NCI-H2029 treated with DMSO at 0.1 percent for 48 hours (cell line): ENCODE results near the gene GPSM1.
A peak's percentile ranks its signal among the peaks of the same experiment; 100 is the strongest.
"Not testable (repeated sequence)": the region's sequence is repeated elsewhere in the genome, so short reads cannot be mapped to it uniquely, and the experiment has no call there.

ENCODE experiments used
- DNase-seq: peaks from one replicate; lab custom pipeline; 2025; lab: John Stamatoyannopoulos, UW

GPSM1 gene

DNA sequence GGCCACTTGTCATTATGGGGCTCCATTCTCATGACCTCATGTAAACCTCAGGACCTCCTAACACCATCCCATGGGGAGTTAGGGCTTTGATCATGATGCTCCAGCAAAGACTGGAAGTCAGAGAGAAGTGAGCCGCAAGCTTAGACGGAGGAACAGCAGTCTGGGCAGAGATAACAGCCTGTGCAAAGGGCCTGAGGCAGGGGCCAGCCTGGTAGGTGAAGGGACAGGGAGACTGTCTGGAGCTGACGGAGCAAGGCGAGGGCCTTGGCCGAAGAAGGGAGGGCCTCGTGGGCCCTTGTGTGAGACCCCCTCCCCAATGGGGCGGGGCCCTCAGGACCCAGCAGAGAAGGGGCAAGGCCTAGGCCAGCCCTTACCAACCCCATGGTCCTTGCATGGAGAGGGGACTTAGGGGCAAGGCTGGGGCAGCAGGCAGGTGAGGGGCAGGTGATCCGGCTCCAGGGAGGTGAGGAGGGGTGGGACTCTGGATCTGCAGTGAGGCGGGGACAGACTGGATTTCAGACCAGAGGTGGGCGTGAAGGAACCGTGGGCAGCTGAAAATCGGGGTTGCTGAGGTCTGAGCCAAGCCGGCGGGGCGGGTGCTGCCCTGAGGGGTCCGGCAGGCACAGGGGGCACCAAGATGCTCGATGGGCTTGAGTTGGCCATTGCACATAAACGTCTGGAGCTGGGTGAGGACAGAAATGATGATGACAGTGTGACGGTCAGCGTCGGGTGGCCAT lies 17.4 kb downstream of the GPSM1 start:
- DNase-seq: no peak

DNA sequence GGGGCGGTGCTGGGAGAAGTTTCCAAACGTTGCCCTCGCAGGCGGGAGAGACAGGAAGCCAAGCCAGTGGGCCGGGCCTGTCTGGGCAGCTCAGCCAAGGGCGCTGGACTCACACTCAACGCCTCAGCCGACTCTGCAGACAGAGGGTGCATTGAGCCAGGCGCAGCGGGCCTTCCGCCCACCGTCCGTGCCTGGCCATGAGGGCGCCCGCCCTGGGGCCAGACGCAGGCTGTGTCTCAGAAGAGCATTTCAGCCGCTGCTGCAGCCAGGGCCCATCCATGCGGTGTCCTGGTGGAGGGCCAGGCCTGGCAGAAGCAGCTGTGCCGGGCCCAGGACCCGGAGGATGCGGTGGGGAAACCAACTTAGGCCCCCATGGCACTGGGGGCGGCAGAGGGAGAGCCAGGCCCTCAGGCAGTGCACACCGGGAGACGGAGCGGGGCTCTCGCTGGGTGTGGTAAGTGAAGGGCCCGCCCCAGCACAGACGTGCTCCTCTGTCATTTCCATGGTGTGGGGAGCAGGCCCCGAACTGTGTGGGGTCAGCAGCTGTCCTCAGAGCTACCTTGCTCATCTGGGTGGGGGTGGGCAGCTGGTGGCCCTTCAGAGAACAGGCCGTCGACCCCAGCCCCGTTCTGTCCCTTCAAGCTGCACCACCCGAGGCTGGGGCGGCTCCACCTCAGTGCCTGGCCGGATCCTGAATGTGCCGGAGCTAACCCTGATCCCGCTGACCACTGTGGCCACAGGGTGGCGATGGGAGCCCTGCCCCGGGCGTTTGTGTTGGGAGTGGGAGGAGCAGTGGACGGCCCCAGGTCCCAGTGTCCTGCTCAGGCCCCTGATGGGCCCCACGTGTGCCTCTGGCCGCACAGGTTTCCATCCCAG lies 18.2 kb downstream of the GPSM1 start:
- no peak for DNase-seq

DNA sequence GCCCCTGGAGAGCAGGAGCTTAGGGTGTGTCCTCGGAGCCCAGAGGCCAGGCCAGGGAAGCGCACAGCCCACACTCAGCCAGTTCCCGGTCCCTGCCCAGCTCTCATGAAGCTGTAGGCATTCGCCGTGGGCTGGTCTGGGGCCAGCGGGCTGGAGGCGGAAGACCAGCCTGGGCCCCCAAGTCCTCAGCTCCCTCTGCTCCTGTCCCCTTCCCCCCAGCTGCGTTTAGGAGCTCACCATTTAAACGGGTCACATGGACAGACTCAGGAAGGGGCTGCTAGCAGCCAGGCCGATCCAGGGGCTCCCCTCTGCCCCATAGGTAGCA lies 18.8 kb downstream of the GPSM1 start:
- DNase-seq: no peak

DNA sequence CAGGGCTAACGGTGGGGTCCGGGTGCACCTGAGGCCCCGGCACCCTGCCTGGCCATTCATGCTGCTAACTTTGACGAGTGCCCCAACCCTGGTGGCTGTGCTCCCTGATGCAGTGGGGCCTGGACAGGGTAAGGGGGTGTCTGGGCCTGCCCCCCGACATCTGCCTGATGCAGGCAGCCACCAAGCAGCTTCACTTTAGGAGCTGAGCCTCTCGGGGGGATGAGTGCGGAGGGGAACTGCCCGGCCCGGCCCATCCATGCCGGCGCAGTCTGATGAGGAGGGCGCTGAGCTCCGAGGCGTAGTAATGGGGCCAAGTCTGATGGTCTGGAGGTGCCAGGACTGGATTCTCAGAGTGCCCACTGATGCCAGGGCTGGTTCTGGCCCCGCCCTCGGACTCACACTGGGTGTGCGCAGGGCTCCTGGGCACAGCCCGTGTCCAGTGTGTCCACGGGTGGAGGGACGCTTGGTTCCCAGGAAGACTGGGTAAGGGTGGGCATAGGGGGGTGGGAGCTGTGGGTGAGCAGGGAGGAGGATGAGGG lies 19.7 kb downstream of the GPSM1 start:
- no peak for DNase-seq

DNA sequence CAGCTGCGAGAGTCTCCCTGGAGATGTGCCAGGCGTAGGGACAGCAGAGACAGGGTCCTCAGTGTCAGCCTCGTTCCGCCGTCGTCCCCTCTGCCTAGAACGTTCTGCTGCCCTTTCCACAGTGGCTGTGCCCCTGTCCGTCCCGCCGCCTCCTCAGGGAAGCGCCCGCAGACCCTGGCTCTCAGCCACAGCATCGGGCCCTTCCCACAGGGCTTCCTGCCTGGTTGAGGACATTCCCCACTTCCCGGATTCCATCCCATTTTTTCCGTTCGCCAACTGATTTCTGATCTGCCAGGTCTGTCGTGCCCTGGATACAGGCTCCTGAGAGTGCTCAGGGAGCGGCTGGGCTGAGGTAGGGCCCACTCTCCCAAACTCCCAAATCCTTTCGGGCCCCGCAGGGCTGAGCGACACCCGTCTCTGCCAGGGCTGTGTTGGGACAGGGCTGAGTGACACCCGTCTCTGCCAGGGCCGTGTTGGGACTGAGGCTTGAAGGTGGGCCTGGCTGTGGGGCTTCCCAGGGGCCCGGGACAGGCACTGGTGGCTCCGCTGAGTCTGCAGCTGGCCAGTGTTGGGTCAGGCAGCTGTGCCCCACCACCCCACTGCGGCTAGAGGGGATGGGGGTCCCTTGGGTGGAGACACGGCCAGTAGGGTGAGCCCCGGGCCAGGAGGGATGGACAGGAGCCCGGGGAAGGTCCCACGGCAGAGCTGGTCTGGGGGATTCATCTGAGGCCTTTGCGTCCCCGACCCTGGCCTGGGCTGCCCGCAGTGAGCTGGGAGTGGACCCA lies 20.3 kb downstream of the GPSM1 start:
- no peak for DNase-seq

DNA sequence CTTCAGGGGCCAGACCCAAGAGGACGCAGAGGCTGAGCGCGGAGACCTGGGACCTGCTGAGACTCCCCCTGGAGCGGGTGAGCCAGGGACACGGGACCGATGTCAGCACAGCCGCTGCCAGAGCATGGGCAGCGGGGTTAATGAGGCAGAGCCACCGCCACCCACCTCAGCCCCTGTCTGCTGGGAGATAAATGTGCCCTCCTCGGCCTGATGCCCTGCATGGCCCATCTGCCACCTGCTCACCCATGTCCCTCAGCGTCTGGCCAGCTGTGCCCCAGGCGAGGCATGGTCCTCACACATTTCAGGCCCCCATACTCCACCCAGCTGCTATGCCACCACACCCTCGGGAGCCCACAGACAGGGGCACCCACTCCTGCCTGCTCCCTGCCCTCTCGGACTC lies 21.4 kb downstream of the GPSM1 start:
- no peak for DNase-seq

DNA sequence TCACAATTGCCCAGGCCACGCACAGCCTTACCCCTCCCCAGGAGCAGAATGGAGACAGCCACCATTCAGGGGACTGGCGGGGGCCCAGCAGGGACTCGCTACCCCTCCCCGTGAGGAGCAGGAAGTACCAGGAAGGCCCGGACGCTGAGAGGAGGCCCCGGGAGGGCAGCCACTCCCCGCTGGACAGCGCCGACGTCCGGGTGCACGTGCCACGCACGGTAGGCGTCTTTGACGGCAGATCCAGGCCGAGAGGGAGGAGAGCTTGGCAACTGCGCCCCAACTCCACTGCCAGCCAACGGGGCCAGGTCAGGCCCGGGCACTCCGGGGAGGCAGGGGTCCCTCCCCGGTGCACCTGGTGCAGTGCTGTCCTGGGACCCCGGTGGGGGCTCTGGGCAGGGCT lies 22.2 kb downstream of the GPSM1 start:
- no peak for DNase-seq

DNA sequence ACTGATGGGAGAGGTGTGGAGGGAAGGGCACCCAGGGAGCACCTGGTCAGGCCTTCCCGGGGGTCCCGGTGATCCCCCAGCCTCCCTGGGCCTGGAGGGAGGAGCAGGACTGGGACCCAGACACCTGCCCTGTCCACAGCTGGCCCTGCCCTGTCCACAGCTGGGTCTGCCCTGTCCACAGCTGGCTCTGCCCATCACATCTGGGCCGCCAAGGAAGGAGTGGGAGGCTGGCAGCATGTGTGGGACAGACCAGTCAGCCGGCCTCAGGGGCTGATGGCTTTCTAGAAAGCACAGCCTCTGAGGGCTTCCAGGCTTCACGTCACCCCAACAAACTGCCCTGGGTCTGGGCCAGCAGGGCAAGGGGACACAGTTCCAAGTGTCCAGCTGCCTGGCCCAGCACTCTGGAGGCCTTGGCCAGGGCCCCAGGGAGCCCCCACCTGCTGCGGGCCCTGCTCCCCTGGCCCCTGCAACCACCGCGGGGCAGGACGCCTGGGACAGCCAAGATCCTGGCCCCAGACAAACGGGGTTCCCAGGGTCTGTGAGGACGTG lies 24.0 kb downstream of the GPSM1 start:
- no peak for DNase-seq

DNA sequence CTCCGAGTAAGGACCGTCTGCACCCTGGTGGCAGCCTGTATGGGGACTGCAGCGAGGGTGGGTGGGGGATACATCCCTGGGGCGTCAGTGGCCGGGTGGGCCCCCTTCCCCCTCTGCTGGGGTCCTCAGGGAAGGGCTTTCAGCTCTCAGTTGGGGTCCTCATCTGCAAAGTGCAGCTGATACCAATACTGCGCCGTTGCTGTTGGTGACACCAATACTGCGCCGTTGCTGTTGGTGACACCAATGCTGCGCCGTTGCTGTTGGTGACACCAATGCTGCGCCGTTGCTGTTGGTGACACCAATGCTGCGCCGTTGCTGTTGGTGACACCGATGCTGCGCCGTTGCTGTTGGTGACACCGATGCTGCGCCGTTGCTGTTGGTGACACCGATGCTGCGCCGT lies 24.5 kb downstream of the GPSM1 start:
- DNase-seq: not testable (repeated sequence)

DNA sequence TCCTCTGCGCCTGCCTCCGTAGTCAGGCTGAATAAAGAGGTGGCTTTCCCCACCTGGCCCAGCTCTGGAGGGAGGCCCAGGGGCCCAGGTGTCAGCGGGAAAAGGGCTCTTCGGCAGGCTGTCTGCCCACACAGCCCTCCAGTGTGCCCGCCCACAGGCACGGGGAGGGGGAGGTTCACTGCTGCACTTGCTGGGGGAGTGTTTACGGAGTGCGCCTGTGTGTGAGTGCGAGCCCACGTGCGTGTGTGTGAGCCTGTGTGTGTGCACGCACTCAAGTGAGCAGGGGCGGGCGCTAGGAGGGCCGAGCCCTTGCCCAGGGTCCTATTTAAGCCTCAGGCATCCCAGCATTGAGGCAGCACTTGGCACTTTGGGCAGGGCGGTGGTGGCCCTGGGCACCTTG lies 25.3 kb downstream of the GPSM1 start:
- peak; percentile 16 for DNase-seq

DNA sequence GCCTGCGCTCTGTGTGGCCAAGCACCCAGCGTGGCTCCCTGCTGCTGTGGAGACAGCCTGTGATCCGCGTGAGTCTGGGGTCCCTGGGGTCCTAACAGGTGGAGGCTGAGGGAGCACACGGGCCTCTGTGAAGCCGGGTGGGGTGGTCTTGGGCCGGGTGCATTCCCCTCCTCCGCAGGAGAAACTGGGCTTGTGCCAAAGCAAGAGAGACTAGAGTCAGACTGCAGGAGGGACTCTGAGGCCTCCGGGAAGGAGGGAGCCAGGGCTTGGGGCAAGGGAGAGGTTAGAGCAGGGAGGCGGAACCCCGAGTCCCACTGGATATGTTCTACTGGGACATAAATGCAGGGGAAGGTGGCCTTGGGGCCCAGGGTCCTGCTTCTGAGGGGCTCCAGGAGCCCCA lies 25.7 kb downstream of the GPSM1 start:
- no peak for DNase-seq

DNA sequence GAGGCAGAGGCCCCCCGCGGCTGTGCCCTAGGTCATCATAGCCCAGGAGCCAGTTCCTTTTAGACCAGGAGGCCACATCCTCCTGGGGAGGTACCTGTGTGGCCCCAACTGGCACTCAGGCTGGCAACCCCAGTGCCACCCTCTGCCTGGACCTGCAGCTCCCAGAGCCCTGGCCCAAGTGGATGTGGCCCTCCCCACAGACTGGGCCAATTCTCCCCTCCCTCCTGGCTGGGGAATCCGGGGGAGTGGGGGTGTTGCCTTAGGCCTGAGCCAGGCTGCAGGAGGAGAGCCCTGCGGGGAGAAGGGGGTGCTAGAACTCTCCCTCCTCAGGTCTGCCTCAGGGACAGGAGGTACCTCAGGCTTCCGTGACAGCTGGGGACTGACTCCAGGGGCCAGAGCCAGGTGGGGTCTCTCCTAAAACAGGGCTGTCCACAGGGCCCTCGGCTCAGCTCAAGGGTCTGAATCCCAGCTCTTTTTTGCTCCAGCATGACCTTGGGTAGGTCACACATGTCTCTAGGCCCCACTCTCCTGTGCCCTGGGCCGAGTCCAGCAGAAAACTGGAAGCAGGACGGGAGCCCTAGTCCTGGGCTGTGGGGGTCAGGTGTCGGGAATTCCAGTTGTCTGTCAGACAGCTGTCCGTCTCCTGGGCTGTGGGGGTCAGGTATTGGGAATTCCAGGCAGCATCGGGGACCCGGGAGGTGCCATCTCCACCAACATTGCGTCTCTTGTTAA lies 26.6 kb downstream of the GPSM1 start:
- no peak for DNase-seq

DNA sequence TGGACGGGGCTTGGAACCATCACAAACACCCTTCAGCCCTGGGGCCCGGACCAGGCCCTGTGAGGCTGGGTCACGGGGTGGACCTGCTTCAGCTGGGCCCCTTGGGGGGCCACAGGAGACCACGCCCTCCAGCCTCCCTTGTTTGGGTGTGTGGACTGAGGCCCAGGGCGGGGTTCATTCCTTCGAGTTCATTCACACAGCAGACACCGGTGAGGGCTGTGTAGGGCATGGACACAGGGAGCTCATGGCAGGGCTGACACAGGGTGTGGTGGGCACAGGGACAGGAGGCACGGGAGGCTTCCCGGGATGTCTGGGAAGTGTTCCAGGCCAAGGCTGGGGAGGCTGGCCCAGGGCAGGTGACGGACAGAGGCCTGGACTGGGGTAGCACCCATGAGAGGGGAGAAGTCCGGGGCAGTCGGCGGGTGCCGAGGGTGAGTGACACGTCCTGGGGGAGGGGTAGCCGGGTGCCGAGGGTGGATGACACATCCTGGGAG lies 27.3 kb downstream of the GPSM1 start:
- no peak for DNase-seq

DNA sequence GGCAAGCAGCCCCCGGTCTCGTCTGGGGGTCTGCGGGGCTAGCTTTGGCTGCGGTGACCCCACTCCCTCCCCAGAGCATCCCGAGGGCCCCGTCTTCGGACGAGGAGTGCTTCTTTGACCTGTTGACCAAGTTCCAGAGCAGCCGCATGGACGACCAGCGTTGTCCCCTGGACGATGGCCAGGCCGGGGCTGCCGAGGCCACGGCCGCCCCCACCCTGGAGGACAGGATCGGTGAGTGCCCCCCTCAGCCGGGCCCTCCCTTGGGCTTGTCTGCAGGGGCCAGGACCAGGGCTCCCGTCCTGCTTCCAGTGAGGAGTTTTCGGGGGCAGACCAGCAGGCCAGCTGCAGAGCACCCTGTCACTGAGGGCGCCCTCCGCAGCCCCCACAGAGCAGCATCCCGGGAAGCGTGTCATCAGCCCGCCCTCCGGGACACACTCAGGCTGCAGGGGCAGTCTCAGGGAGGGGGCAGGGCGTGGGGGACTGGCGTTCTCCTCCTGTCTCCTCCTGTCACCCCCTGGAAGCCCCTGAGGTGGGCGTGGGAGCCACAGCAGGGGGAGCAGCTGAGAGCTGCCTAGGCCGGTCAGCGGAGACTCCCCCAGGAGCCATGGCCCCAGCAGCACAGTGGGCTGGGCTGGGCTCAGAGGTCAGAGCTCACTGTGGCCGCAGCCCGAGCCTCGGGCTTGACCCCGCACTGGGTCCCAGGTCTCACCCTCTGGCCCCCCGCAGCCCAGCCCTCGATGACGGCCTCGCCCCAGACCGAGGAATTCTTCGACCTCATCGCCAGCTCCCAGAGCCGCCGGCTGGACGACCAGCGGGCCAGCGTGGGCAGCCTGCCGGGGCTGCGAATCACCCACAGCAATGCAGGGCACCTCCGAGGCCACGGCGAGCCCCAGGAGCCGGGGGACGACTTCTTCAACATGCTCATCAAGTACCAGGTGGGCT lies 28.5 kb downstream of the GPSM1 start:
- no peak for DNase-seq

DNA sequence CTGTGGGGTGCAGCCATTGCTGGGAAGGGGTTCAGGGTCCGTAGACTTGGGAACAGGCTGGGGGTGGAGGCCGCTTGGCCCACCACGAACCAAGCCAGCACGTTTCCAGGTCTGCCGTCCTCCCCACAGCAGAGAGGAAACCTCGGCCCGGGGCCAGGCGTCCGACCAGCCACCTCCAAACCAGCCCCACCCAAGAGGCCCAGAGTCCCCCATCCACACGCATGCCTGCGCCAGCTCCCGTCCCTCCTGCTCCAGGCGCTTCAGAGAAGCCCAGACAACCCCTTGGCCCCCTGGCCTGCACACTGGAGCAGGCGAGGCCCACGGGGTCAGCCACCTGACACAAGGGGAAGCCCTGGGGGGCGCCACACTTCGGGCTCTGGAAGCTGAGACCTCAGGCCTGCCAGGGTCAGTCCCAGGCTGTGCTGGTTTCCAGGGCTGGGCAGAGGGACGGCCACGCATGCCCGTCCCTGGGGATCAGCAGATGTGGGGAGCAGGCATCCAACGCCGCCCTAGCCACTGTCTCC lies 29.9 kb downstream of the GPSM1 start:
- DNase-seq: no peak

DNA sequence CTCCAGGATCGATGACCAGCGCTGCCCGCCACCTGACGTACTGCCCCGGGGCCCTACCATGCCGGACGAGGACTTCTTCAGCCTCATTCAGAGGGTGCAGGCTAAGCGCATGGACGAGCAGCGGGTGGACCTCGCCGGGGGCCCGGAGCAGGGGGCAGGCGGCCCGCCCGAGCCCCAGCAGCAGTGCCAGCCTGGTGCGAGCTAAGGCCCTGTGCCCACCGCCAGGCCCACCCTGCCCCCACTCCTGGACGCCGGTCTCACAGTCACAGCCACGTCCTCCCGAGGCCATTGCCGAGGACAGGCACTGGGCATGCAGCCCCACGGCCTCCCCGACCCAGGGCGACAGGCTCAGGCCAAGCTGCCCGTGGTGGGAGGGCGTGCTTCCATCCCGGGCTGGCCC lies 30.7 kb downstream of the GPSM1 start:
- no peak for DNase-seq

DNA sequence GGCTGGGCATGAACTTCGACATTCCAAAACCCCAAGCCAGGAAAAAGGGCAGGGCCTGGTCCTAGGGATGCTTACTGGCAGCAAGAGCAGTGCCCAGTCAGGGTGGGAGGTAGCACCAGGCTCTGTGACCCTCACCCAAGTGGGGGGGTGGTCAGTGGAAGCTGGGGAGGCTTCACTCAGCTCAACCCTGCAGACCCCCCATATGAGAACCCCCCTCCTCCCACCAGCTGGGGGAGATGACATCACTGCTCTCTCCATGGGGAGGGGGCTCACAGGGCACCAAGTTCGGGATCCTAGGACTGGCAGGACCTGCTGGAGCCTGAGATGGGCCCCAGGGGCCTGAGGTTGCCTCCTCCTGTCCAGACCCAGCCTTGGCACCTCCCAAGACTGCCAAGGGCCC lies 31.5 kb downstream of the GPSM1 start:
- DNase-seq: no peak

DNA sequence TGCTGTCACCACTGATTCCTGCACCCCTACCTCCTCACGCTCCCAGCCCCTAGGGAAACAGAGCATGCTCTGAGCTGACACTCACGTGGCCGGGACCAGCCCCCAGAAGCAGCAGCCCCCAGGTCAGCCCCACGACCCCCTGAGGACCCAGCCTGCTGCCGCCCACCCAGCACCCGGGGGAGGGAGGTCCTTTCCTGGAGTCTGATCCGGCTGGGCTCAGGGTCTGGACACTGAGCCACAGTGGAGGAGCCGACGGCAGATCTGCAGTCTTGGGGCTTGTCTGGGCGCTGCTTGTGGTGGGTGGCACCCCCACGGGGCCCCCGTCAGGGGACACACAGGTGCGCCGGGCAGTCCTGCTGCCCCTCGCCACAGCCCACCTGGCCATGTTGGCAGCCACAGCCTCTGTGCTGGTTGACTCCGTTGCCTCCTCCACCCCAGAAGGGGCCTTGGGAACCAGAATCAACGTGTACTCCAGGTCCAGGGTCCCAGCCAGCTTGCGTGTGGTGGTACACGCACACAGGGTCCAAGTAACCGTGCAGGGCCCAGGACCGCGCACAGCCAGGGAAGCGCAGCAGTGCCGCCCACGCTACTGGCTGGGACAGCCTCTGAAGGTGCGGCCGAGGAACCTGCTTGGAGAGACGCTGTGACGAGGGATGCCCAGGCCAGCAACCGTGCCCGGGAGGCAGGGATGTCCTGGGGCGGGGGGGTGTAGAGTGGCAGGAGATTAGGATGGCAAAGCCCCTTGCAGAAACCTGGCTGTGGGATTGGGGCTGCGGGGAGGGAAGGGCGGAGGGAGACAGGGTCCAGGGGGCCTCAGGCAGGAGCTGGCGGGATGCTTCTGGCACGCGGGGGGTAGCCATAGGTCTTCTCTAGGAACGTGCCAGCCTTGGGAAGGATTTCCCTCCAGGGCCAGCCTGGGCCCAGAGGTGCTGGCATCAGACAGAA lies 32.7 kb downstream of the GPSM1 start:
- no peak for DNase-seq
